Adrenal gland (tissue), 12 donors: ENCODE data around the gene SSTR3. TPM values are rescaled to one million over a fixed set of nuclear protein-coding genes. Genes with fewer than 3 reads are reported as not detected.
"Not testable (repeated sequence)": the region's sequence is repeated elsewhere in the genome, so short reads cannot be mapped to it uniquely, and the experiment has no call there.

ENCODE experiments used
- DNase-seq, 7 donors: peaks; one replicate each; pipeline ENCODE4 v3.0.0-alpha.2; 2019 to 2020
- H3K27ac ChIP-seq, 5 donors: fragments of 200-600 bp; sonication (generic) in 4 of 5; 1 replicate in 3 of 5; 2 replicates in 2 of 5; pipeline versions ENCODE4 v1.5.1 to v1.8.0; 2016 to 2020; ENCODE audit warnings: mild to moderate bottlenecking in 1 of 5
- H3K27me3 ChIP-seq: fragments of 200-600 bp; 2 replicates; pipeline ENCODE4 v1.8.0; 2021
- H3K36me3 ChIP-seq, 2 donors: fragments of 200-600 bp; replicated peaks in 1 of 2; 1 replicate in 1 of 2; 2 replicates in 1 of 2; pipeline versions ENCODE4 v1.5.1 to v1.8.0; 2018 to 2022
- H3K4me1 ChIP-seq, 2 donors: fragments of 200-600 bp; replicated peaks in 1 of 2; 1 replicate in 1 of 2; 2 replicates in 1 of 2; pipeline versions ENCODE4 v1.5.1 to v1.8.0; 2018 to 2021
- H3K4me3 ChIP-seq, 4 donors: fragments of 200-600 bp; sonication (generic) in 3 of 4; one replicate each; pipeline ENCODE4 v1.5.1; 2016 to 2018
- H3K9me3 ChIP-seq, 3 donors: fragments of 200-600 bp; sonication (generic) in 1 of 3; replicated peaks in 1 of 3; 1 replicate in 2 of 3; 2 replicates in 1 of 3; pipeline versions ENCODE4 v1.5.1 to v1.8.0; 2016 to 2021
- POLR2A ChIP-seq, 2 donors: fragments of 450-650 bp; IDR thresholded peaks; one replicate each; pipeline ENCODE4 v1.6.1; 2017; ENCODE audit warnings: antibody characterized with exemption in 2 of 2, mild to moderate bottlenecking in 2 of 2, moderate library complexity in 1 of 2
- WGBS, 4 donors: extraction: QIAGEN DNeasy Blood & Tissue Kit in 2 of 4; methylation state at CpG; one replicate each; pipeline versions ENCODE4 v1.1.5 to v1.1.7; 2013 to 2017; 5-methylcytosine and 5-hydroxymethylcytosine counted together
- intact Hi-C, 2 donors: fragments of 100-400 bp; cut with DNase I; formaldehyde crosslinking; loops; one replicate each; pipeline versions ENCODE4 v1.14.1 to v1.15.0; 2022 to 2023
- polyA plus RNA-seq, 3 donors: library from polyadenylated mRNA; stranded (reverse); fragments of 200-250 nt in 2 of 3; fragments of 350-450 nt in 1 of 3; fragmentation: Illumina TruSeq in 1 of 3; extraction: RNeasy Lipid Tissue Mini Kit (QIAGEN cat#74804) in 1 of 3; gene quantifications; one replicate each; pipeline ENCODE4 v1.2.3, GENCODE V29; 2013 to 2014
- total RNA-seq, 9 donors: library from RNA; depleted of rRNA in 4 of 9; stranded (reverse); fragments of >200 nt in 4 of 9; fragments of 120-200 nt in 1 of 9; fragmentation: NEBNext Ultra II Directional in 1 of 9; extraction: Animal tissue kit (Norgen Biotek cat#: 25700) in 1 of 9; gene quantifications; one replicate each; pipeline versions ENCODE4 v1.1.0 to v1.2.4, GENCODE V29; 2013 to 2023
- TF ChIP-seq, protein P1 (sequence below), 6 experiments: fragments of 450-650 bp in 4 of 6; fragments of 200-600 bp in 2 of 6; sonication (generic) in 1 of 6; IDR thresholded peaks; 1 replicate in 5 of 6; 2 replicates in 1 of 6; pipeline versions ENCODE4 v1.5.1 to v1.8.0; 2016 to 2021; ENCODE audit warnings: antibody characterized with exemption in 6 of 6, mild to moderate bottlenecking in 2 of 6, moderate library complexity in 1 of 6
- donor health status: healthy with polysubstance abuse.
- donor health status: Bipolar disorder and iron deficiency.
- donor health status: DM: yes; HTN: yes; CAD: no.
- donor health status: DM: no; HTN: no; CAD: no.
- donor health status: DM: no; HTN: no; CAD: no.
- donor health status: DM: yes; HTN: yes; CAD: no.

Gene SSTR3
- total and polyA plus RNA-seq, 12 donors, result 0.28 to 2.0 (median 0.50) TPM; not detected in 1

DNA sequence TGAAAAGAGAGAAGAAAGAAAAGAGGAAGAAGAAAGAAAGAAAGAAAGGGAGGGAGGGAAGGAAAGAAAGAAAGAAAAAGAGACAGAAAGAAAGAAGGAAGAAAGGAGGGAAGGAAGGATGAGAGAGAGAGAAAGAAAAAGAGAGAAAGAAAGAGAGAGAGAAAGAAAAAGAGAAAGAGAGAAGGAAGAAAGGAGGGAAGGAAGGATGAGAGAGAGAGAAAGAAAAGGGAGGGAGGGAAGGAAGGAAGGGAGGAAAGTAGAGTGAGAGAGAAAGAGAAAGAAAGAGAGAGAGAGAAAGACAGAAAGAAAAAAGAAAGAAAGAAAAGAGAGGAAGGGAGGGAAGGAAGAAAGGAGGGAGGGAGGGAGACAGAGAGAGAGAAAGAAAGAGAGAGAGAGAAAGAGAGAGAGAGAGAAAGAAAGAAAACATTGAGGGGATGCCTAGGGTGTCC is 43.3 kb upstream of the SSTR3 start:
- H3K27ac ChIP-seq, result no peak overlapping the region
- H3K4me3 ChIP-seq, result no peak overlapping the region
- H3K4me1 ChIP-seq, result no peaks in the 10 kb centered on the region
- no peaks in the 10 kb centered on the region for H3K36me3 ChIP-seq
- TF ChIP-seq, protein P1, sequence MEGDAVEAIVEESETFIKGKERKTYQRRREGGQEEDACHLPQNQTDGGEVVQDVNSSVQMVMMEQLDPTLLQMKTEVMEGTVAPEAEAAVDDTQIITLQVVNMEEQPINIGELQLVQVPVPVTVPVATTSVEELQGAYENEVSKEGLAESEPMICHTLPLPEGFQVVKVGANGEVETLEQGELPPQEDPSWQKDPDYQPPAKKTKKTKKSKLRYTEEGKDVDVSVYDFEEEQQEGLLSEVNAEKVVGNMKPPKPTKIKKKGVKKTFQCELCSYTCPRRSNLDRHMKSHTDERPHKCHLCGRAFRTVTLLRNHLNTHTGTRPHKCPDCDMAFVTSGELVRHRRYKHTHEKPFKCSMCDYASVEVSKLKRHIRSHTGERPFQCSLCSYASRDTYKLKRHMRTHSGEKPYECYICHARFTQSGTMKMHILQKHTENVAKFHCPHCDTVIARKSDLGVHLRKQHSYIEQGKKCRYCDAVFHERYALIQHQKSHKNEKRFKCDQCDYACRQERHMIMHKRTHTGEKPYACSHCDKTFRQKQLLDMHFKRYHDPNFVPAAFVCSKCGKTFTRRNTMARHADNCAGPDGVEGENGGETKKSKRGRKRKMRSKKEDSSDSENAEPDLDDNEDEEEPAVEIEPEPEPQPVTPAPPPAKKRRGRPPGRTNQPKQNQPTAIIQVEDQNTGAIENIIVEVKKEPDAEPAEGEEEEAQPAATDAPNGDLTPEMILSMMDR (IDR thresholded peaks at IDR 0.05), result no peak
- no peak for TF ChIP-seq POLR2A (IDR thresholded peaks at IDR 0.05)
- peaks cover 6% of the 10 kb centered on the region for H3K27me3 ChIP-seq
- no peak for DNase-seq
- no peaks in the 10 kb centered on the region for H3K9me3 ChIP-seq
- intact Hi-C loops, result no loop called here

DNA sequence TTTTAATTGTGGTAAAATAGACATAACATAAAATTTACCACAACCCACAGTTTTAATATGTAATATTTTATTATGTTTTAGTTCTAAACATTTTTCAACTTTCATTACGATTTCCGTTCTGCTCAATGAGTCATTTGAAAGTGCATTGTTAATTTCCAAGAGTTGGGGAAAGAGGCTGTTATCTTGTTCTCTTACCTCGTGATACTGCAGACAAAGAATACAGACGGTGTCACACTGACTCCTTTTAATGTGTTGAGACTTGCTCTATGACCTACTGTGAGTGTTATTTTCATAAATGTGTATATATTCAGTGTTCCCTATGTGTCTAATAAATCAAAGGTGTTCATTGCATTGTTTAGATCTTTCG is 42.6 kb upstream of the SSTR3 start:
- Histone ChIP-seq H3K27me3 (peaks cover 7% of the 10 kb centered on the region), H3K4me3 (no peak overlapping the region), H3K9me3 (no peaks in the 10 kb centered on the region), H3K36me3 (no peaks in the 10 kb centered on the region), H3K27ac (no peak overlapping the region), H3K4me1 (no peaks in the 10 kb centered on the region)
- WGBS, 4 donors, result 50 to 57% (median 52%) methylated on average over 5 of the region's 5 CpGs
- TF ChIP-seq, protein P1 (IDR thresholded peaks at IDR 0.05), result no peak
- TF ChIP-seq POLR2A (IDR thresholded peaks at IDR 0.05), result no peak
- intact Hi-C loops, result no loop called here
- no peak for DNase-seq

DNA sequence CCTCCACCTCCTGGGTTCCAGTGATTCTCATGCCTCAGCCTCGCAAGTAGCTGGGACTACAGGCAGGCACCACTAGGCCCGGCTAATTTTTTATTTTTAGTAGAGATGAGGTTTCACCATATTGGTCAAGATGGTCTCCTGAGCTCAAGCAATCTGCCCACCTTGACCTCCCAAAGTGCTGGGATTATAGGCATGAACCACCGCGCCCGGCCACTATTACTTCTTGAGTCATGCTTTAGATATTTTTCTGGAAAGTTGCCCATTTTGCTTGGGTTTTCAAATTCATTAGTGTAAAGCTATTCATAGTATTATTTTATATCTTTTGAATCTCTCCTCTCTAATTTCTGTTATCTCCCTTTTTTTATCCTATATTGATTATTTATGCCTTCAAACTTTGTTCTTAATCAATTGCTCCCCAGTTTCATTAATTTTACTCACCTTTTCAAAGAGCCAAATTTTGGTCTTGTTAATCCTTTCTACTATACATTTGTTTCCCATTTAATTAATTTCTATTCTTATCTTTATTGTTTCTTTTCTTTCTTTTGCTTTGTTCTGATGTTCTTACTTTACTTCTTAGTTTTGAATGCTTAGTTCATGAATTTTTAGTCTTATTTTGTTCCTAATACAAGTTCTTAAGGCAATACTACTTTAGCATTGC is 42.1 kb upstream of the SSTR3 start:
- no peaks in the 10 kb centered on the region for H3K9me3 ChIP-seq
- intact Hi-C loops, result no loop called here
- no peaks in the 10 kb centered on the region for H3K4me1 ChIP-seq
- H3K27me3 ChIP-seq, result peaks cover 9% of the 10 kb centered on the region
- DNase-seq, result peak in 1 of 7 donors; percentile 16
- H3K36me3 ChIP-seq, result no peaks in the 10 kb centered on the region
- no peak for TF ChIP-seq POLR2A (IDR thresholded peaks at IDR 0.05)
- TF ChIP-seq, protein P1 (IDR thresholded peaks at IDR 0.05), result no peak
- no peak overlapping the region for H3K4me3 ChIP-seq
- no peak overlapping the region for H3K27ac ChIP-seq
- 66 to 74% (median 71%) methylated on average over 5 of the region's 5 CpGs for WGBS, 4 donors

DNA sequence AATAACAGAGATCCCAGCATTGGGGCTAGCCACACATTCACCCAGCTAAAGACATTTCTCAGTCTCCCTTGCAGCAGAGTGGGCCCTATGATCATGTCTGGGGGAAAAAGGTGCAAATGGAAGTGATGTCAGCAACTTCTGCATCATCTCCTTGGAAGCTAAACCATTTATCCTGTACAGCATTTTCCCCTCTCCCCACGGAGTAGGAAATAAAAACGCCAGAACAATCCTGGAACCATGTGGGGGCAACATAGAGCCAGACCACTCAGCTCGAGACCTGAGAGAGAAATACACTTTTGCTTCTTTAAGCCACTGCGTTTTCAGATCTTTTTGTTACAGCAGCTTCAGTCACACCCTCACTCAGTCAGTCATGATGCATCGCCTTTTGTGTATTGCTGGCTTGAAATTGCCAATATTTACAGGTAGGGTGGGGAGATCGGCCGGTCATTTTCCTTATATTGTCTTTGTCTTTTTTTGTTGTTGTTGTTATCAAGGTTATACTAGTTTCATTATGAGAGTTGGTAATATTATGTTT is 40.9 kb upstream of the SSTR3 start:
- peaks cover 3% of the 10 kb centered on the region for H3K27me3 ChIP-seq
- WGBS, 4 donors, result 57 to 70% (median 64%) methylated on average over 7 of the region's 7 CpGs
- no peak overlapping the region for H3K27ac ChIP-seq
- intact Hi-C loops, result no loop called here
- no peaks in the 10 kb centered on the region for H3K36me3 ChIP-seq
- no peak for TF ChIP-seq POLR2A (IDR thresholded peaks at IDR 0.05)
- TF ChIP-seq, protein P1 (IDR thresholded peaks at IDR 0.05), result no peak
- no peaks in the 10 kb centered on the region for H3K9me3 ChIP-seq
- H3K4me1 ChIP-seq, result no peaks in the 10 kb centered on the region
- H3K4me3 ChIP-seq, result no peak overlapping the region
- peak in 1 of 7 donors; percentile 3 for DNase-seq

DNA sequence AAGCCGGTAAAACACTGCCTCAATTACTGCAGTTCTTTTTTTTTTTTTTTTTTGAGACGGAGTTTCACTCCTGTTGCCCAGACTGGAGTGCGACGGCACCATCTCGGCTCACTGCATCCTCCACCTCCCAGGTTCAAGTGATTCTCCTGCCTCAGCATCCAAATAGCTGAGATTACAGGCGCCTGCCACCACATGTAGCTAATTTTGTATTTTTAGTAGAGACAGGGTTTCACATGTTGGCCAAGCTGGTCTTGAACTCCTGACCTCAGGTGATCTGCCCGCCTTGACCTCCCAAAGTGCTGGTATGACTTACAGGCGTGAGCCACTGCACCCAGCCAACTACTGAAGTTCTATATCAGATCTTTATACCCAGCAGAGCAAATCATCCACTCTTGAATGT is 39.6 kb upstream of the SSTR3 start:
- intact Hi-C loops, H3K36me3 ChIP-seq, DNase-seq, H3K4me3 ChIP-seq, H3K27ac ChIP-seq, H3K4me1 ChIP-seq, H3K9me3 ChIP-seq, H3K27me3 ChIP-seq: not testable (repeated sequence)
- 79 to 90% (median 89%) methylated on average over 7 to 8 of the region's 8 CpGs for WGBS, 4 donors
